ENCODE results near the gene SEC16A.

The SEC16A gene

DNA sequence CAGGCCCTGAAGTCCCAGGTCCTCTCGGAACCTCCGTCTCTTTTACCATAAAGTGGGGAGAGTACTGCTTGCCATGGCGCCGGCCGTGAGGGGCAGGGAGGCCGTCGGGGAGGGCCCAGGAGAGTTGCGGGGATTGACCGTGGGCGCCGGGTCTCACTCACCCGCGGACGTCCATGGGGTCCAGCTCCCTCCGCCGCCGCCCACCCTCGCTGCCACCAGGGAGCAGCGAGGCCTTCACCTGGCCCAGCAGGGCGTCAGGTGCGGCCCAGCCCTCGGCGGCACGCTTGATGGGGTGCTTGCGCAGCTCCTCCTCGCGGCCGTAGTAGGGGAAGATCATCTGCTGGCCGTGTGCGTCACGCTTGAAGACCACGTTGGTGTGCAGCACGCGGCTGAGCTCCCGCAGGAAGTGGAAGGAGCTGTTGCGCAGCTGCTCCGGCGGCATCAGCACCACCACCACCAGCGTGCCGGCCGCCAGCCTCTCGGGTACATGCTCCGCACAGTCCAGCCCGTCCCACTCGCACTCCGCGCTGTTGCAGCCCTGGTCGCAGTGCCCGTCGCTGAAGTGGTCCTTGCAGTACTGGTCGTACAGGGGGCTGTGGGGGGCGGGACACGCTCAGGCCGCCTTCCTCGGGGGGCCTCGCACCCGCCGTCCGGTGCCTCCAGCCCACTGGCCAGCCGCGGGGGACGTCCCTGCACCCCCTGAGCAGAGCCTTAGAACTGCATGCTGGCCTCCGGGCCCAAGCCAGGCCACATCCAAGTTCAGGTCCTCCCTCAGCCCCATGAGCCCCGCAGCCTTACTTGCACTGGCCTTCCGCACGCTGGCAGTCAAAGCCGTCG lies 21.9 kb upstream of the SEC16A start:
- DNase-seq (ENCODE audit: low read depth in 2 of 2), result no peak

DNA sequence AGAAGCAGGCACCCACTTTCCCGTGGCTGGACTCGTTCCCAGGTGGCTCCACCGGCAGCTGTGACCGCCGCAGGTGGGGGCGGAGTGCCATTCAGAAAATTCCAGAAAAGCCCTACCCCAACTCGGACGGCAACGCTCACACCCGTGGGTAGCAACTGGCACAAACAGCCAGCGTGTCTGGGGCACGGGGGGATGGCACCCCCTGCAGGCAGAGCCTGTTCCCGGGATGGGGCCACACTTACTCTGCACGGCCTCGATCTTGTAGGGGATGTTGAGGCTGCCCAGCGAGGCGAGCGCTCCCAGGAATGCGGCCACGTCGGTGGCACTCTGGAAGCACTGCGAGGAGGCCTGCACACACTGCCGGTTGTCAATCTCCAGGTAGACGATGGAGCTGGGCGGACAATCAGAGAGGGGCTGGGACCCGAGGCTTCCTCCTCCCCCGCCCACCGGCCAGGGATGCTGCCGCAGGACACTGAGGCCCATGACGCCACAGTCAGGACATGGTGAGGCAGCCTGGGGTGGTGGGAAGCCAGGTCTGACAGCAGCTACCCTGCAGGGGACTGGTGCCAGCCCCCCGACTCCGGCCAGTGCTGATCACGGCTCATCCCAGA lies 20.2 kb upstream of the SEC16A start:
- DNase-seq (ENCODE audit: low read depth in 2 of 2), result no peak

DNA sequence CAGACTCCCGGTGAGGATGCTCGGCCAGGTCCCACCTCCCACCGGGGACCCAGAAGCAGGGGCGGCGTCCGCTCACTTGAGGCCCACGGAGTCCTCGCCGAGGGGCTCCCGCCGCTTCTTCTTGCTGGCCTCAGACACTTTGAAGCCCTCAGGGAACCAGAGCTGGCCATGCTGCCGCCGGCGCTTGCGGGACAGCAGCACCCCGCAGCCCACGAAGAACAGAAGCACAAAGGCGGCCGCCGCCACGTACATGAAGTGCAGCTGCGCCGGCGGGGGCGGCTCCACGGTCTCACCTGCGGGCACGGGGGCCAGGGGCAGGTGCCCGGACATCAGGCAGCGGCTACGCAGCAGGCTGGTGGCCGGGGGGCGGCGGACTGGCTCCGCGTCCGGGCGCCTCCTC lies 19.4 kb upstream of the SEC16A start:
- DNase-seq (ENCODE audit: low read depth in 2 of 2), result no peak

DNA sequence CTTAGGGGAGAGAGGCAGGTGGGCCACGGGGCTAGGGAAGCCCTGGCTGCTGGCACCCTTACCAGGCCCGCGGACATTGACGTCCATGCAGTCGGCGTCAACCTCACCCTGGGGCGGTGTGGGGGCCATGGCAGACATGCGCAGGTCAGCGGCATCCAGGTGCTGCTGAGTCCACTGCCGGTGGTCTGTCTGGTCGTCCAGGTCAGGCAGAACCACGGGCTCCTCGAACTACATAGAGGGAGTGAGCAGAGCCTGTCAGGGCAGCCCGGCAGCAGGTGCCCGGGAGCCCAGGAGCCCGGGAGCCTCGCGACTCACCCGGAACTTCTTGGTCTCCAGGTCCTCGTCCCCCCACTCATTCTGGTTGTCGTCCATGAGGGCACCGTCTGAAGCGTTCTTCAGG lies 18.8 kb upstream of the SEC16A start:
- DNase-seq (ENCODE audit: low read depth in 2 of 2), result no peak

DNA sequence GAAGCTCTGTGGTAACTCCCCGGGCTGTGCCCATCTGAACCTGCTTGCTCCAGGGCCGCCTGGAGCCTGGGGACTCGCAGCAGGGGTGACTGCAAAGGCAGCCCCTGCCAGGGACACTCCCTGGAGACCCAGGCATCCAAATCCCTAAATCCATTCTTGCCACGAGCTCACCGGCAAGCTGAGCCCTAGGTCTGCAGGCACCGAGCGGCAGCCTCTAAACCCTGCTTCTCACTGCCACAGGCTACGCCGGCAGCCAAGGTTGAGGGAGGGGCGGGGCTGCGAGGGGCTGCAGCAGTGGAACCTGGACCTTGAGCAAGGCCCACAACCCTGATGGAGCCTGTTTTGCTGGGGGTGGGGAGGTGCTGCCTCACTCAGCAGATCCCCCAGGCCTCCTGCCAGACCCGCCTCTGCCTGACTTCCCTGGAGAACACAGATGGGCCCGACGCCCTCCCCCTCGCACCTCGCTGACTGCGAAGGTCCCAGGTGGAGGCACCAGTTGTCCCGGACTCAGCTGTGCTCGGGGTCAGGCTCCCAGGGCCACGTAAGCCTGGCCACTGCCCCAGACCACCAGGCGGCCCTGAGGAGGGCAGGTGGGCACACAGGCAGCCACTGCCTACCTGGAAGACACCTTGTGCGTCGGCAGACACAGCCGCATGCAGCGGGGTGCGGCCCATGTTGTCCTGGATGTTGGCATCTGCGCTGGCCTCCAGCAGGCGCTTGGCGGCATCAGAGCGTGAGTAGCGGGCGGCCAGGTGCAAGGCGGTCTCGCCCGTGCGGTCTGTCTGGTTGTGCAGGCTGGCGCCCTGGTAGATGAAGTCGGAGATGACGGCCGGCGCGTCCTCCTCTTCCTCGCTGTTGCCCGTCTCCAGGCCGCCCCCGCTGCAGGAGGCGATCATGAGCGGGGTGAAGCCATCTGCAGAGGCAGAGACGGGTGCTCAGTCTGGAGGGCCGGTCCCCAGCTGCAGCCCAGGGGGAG lies 17.4 kb upstream of the SEC16A start:
- no peak for DNase-seq (ENCODE audit: low read depth in 2 of 2)

DNA sequence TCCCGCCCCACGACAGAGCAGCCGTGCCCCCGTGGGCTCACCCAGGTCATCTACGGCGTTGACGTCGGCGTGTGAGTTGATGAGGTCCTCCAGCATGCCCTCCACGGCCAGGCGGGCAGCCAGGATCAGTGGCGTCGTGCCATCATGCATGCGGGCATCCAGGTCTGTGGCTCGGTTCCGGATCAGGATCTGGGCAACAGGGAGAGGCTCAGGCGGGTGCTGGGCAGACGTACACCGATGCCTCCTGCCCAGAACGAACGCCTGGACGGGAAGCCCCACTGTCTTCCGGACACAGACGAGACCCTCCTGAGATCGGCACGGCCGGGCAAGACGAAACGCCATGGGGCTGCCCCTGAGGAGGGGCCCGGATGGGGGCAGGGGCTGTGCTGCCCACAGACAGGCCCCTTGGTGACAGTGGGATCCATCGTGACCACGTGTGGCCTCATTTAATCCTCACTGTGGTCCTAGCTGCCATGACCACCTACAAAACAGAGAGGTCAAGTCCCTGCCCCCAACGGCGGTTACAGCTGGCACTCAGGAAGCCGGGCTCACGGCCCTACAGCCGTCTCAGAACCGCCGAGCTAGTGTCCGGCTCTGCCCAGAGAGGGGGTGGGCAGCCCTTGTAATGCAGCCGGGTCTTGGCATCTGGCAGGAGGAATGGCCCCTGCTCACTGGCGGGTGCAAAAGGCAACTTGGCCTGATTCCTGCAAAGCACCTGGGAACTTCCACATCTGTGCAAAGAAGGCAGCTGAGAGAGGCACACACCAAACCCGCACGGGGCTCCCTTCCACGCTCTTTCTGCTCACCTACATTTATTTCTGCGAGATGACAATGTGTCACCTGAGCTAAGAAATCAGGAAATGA lies 16.5 kb upstream of the SEC16A start:
- no peak for DNase-seq (ENCODE audit: low read depth in 2 of 2)

DNA sequence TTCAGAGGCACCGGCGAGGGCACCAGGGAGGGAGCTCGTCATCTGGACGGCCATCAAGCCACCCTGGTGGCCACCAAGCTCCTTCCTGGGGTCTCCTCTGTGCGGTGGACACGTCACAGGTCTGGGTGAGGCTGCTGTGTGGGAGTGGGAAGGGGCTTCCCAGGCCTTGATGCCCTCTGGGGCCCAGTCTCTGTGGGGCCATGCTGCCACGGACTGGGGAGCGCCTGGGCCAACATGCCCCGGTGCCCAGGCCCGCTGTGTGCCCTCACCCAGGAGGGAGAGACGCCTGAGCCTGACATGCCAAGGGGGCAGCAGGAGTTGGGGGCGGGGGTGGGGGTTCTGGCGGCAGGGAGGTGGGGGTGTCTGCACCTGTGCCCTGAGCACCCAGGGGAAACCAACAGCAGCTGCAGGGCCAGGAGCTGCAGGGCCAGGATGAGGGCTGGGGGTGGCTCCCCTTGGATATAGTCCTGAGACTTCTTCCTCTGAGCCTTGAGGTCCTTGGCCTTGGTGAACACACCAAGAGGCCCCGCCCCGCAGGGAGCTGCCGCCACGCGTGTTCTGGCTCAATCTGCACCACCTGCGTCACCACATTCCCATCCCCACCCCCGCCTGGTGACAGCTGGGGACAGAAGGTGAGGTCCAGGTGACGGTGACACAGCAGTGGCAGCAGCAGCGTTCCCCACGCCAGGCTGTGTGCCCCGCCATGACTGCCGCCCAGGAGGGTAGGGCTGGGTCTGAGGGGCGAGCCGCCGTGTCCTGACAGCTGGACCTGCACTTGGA lies 15.3 kb upstream of the SEC16A start:
- DNase-seq (ENCODE audit: low read depth in 2 of 2), result no peak

DNA sequence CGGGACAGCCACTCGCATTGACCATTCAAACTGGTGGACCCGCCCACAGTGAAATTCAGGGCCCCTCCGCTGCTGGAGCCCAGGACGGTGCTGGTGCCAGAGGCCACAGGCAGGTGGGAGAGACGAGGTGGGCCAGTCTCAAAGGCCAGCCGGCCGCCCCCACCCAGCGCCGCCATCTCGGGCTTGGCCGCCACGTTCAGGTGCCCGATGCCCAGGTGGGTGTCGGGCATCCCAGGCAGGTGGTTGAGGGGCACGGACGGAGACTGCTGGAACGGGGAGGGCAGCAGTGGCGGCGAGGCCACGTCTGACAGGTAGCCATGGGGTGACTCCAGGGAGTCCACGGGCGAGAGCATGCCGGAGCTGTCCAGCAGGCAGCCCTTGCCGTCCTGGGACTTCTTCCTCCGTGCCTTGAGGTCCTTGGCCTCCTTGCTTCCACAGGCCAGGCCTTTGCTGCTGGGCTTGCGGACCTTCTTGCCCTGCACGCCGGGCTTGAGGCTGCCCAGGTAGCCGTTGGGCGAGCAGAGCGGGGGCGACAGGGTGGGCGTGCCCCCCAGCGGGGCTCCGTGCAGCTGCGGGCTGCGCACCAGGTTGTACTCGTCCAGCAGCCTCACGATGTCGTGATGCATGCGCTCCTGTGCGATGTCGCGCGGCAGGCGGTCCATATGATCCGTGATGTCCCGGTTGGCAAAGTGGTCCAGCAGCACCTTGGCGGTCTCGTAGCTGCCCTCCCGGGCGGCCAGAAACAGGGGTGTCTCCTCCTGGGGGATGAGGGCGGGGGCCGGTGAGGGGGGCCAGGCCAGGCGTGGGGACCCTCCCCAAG lies 14.2 kb upstream of the SEC16A start:
- DNase-seq (ENCODE audit: low read depth in 2 of 2), result no peak

DNA sequence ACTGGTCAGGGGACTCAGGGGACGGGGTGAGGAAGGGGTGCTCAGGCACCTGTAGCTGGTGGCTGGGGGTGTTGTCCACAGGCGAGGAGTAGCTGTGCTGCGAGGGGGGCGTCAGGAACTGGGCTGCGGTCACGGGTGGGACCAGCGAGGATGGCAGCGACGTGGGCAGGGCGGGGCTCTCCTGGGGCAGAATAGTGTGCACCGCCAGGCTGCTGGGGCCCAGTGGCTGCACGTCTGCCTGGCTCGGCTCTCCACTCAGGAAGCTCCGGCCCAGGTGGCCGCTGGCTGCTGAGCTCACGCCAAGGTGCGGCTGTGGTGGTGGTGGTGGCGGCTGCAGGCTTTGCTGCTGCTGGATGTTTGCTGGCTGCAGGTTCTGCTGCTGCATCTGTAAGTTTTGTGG lies 13.3 kb upstream of the SEC16A start:
- no peak for DNase-seq (ENCODE audit: low read depth in 2 of 2)

DNA sequence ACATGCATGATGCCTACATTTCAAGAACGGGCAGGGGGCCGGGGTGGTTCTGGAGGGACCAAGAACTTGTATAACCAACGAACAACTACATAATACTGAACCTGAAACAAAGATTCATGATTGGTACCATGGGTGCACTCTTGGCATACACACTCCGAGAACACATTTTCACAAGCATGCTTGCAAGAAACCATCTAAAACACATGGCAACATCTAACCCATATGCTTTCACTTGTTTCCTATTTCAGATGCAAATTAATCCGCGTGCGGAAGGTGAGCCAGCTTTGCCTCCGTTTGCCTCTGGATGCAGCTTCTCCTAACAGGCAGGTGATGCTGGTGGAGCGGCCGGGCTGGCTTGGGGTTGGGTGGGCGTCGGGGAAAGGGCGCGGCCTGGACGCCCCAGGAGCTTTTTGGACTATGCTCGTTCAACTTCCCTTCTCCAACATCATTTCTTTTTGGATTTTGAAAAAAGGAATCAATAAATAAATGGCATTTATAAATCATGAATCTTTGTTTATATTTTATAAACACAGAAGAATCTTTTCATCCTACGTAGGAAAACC lies 12.5 kb upstream of the SEC16A start:
- DNase-seq (ENCODE audit: low read depth in 2 of 2), result no peak

DNA sequence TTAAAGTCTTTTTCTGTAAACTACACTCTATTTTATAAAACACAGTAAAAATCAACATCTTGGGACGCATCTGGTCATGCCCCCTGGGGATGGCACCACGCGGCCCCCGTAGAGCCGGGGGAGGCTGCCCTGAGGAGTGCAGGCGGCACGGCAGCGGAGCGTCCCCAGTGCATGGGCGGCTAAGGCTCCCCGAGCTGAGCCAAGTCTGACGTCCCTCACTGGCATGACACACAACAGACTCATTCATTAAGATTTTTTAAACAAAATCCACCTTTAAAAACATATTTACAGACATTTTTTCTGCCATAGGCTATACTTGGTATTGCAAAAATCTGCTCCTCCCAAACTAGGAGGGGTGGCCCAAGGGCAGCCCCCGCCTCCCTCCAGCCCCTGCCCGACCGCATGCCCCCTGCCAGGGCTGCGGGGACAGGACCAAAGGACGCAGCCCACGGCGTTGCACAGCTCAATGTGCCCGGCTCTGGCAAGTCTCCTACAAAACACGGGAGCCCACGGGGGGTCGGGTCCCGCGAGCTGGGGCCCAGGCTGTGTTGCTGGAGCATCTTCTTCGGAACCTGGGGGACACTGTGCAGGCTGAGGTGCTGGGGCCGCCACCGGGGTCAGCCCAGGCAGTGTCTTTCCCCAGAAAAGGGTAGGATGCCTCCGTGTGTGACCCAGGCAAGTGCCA lies 11.8 kb upstream of the SEC16A start:
- no peak for DNase-seq (ENCODE audit: low read depth in 2 of 2)

DNA sequence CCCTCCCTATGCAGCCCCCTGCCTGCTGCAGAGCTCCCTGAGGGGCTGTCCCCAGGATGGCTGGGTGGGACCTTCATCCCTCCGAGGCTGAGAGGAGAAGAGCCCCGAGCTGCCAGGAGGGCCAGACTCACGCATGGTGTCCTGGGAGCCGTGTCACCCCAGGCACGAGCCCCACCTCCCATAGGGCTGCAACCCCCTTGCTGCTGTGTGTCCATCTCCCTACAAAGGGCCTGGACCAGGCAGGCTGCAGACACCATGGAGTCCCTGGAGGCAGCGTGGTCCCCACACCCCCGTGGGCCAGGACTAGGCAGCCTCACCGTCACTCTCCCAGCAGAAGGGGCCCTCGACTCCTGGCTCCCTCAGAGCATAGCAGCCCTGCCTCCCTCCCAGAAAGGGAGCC lies 11.2 kb upstream of the SEC16A start:
- no peak for DNase-seq (ENCODE audit: low read depth in 2 of 2)

DNA sequence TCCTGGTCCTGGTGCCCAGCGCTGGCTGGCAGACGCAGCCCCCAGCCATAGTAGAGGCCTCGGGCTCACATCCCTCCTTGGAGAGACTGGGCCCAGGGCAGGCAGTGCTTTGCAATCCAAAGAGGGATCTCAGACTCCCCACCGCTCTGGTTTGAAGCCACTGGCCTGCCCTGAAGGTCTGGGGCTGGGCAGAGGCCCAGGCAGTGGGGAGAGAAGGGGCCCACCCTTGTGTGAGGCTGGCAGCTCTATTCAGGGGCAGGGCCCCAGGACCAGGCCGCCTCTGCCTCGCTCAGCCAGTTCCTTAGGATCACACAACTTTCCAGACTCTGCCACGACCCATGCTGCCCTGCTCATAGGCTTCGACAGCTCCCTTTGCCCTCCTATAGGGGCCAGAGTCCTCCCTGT lies 10.7 kb upstream of the SEC16A start:
- DNase-seq (ENCODE audit: low read depth in 2 of 2), result no peak

DNA sequence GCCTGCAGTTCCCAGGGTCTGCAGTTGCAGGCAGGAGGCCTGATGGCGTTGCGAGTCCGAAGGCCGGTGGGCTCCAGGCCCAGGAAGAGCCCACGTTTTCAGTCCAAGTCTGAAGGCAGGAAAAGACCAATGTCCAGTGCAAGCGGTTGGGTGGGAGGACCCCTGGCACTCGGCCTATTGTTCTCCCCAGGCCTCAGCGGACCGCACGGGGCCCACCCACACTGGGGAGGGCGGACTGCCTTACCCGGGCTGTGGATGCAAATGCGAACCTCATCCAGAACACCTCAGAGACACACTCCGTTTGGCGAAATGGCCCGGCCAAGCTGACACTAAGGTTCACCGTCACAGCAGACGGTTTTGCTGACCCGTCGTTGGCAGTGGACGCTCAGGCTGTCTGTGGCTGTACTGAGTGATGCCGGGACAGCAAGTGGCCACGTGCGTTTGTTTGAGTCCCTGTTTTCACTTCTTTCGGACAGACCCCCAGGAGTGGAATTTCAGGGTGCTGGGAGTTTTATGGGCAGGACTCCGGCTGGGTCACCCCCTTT lies 10.2 kb upstream of the SEC16A start:
- DNase-seq (ENCODE audit: low read depth in 2 of 2), result no peak

DNA sequence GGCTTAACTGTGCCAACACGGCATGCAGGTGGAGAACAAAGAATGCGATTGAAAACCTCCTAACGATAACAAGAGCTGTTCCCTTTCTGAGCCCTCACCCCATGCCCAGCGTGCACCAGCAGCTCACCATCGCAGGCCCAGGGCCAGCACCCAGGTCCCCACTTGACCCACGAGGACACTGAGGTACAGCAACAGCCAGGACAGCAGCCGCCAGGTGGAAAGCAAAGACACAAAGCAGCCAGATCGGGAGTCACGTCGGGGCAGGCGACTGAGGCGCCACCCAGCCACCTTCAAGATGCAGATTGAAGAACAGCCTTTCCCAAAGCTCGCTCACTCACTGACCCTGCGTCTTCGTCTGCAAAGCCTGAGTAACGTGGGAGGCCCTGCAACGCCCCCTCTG lies 6.9 kb upstream of the SEC16A start:
- DNase-seq (ENCODE audit: low read depth in 2 of 2), result no peak

DNA sequence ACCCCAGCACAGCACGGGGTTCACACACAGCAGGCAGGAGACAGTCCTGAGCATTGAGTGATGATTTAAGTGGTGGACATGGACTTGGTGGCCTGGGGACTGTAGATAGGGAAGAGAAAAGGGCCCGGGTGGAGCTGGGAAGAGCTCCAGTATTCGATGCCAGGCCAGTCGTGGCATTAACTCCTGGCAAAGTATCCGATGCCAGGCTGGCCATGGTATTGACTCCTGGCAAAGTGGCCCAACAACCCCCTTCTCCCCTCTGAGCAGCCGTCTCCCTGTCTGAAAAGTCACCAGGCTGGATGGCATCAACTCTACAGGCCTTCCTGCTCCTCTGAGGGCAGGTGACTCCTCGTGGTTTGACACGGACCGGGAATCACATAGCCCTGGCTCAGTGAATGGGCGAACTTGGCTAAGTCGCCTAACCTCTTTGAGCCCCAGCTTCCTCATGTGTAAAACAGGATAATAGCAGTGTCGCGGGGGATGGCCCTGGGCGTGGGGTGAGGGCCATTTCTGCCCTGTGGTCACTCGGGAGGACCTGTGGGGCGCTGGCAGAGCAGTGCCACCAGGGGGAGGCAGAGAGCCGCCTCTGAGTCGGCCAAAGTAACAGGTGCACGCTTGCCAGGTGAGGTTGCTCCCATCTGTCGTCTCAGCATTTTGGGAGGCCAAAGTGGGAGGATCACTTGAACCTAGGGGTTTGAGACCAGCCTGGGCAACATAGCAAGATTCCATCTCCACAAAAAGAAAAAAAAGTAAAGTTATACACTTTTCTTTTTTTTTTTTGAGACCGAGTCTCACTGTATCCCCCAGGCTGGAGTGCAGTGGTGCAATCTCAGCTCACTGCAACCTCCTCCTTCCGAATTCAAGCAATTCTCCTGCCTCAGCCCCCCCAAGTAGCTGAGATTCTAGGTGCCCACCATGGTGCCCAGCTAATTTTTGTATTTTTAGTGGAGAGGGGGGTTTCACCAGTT lies 5.7 kb upstream of the SEC16A start:
- DNase-seq (ENCODE audit: low read depth in 2 of 2), result peak; percentile 51 to 59

DNA sequence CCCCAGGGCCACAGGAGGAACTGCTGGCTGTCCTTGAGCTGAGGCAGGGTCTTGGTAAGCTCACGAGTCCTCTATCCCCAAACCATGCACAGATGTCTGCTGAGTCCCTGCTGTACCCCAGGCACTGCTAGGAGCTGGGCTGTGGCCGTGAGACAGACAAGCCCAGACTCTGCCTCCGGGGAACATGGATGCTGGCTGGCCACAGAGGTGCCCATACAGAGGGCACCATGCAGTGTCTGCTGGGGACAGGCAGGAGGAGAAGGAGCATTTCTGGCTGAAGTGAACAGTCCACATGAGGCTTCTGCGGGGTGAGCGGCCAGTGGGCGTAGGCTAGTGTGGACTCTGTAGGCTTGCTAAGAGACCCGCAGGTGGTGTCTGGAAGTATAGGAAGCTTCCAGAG lies 4.8 kb upstream of the SEC16A start:
- DNase-seq (ENCODE audit: low read depth in 2 of 2), result no peak

Data from stimulated activated CD8-positive, alpha-beta memory T cell treated with anti-CD3 and anti-CD28 coated beads, Interleukin-2, amount 100 ng/mL, for 48 hours (primary cell).